Natural killer cell (primary cell): ENCODE data around the gene PPP1R36. TPM values are rescaled to one million over a fixed set of nuclear protein-coding genes. Genes with fewer than 3 reads are reported as not detected.

Experiments
- ATAC-seq, 3 donors: fragments of 150-1000 bp in 2 of 3; fragments of 200-7000 bp in 1 of 3; cut with Tn5 transposase; 1 replicate in 1 of 3; 2 replicates in 2 of 3; pipeline ENCODE4 v1.10.0; 2021; ENCODE audit warnings: mild to moderate bottlenecking in 2 of 3, moderate library complexity in 2 of 3
- DNase-seq, 2 donors: peaks; one replicate each; pipeline versions ENCODE4 v3.0.0 to v3.0.0-alpha.2; 2013 to 2021; ENCODE audit warnings: mixed read lengths in 1 of 2
- H3K27ac ChIP-seq: one replicate; pipeline ENCODE4 v1.5.1; 2013; ENCODE audit warnings: mild to moderate bottlenecking, low read length
- H3K27me3 ChIP-seq: one replicate; pipeline ENCODE4 v1.6.1; 2013; ENCODE audit warnings: low read length; ENCODE audit not compliant: control insufficient read depth, insufficient read depth
- H3K36me3 ChIP-seq: one replicate; pipeline ENCODE4 v1.6.1; 2013; ENCODE audit warnings: low read length; ENCODE audit not compliant: control insufficient read depth, insufficient read depth
- H3K4me1 ChIP-seq: one replicate; pipeline ENCODE4 v1.6.1; 2013; ENCODE audit warnings: low read length; ENCODE audit not compliant: control insufficient read depth, insufficient read depth
- H3K4me3 ChIP-seq: one replicate; pipeline ENCODE4 v1.5.1; 2013; ENCODE audit warnings: low read length
- H3K9me3 ChIP-seq: one replicate; pipeline ENCODE4 v1.6.1; 2013; ENCODE audit warnings: low read length; ENCODE audit not compliant: control insufficient read depth, insufficient read depth
- H3K27ac Mint-ChIP-seq, 2 donors: one replicate each; pipeline ENCODE4 v1.8.0; 2022; ENCODE audit warnings: mild to moderate bottlenecking in 2 of 2, mixed read lengths in 2 of 2, moderate library complexity in 1 of 2
- H3K27me3 Mint-ChIP-seq, 2 donors: one replicate each; pipeline ENCODE4 v1.8.0; 2022; ENCODE audit warnings: low read depth in 2 of 2, mixed read lengths in 2 of 2
- H3K36me3 Mint-ChIP-seq: one replicate; pipeline ENCODE4 v1.8.0; 2022; ENCODE audit warnings: mixed read lengths
- H3K4me1 Mint-ChIP-seq, 2 donors: one replicate each; pipeline ENCODE4 v1.8.0; 2022; ENCODE audit warnings: mixed read lengths in 2 of 2
- H3K4me3 Mint-ChIP-seq: one replicate; pipeline ENCODE4 v1.8.0; 2022; ENCODE audit warnings: mild to moderate bottlenecking, moderate library complexity, mixed read lengths
- H3K9me3 Mint-ChIP-seq, 2 donors: one replicate each; pipeline ENCODE4 v1.8.0; 2022; ENCODE audit warnings: mixed read lengths in 2 of 2
- WGBS: methylation state at CpG from one replicate; pipeline ENCODE4 v1.1.7; 2013; ENCODE audit warnings: missing lambda C conversion rate; ENCODE audit not compliant: insufficient coverage; 5-methylcytosine and 5-hydroxymethylcytosine counted together
- intact Hi-C: fragments of 100-400 bp; cut with micrococcal nuclease; formaldehyde crosslinking; loops from one replicate; pipeline ENCODE4 v1.14.2; 2022
- total RNA-seq, 4 donors: library from RNA; stranded (reverse); fragments of 120-200 nt in 1 of 4; gene quantifications; one replicate each; pipeline versions ENCODE4 v1.2.3 to v1.2.4, GENCODE V29; 2013 to 2022
- TF ChIP-seq, protein P1 (sequence below): fragments of 200-600 bp; IDR thresholded peaks from one replicate; pipeline ENCODE4 v1.8.0; 2022; ENCODE audit warnings: antibody characterized with exemption

The PPP1R36 gene
- total RNA-seq, 3 donors from 2014 or later (not counting 1 experiment from before 2014, with no cell fraction given) = 0.60 to 1.2 (median 1.0) TPM

DNA sequence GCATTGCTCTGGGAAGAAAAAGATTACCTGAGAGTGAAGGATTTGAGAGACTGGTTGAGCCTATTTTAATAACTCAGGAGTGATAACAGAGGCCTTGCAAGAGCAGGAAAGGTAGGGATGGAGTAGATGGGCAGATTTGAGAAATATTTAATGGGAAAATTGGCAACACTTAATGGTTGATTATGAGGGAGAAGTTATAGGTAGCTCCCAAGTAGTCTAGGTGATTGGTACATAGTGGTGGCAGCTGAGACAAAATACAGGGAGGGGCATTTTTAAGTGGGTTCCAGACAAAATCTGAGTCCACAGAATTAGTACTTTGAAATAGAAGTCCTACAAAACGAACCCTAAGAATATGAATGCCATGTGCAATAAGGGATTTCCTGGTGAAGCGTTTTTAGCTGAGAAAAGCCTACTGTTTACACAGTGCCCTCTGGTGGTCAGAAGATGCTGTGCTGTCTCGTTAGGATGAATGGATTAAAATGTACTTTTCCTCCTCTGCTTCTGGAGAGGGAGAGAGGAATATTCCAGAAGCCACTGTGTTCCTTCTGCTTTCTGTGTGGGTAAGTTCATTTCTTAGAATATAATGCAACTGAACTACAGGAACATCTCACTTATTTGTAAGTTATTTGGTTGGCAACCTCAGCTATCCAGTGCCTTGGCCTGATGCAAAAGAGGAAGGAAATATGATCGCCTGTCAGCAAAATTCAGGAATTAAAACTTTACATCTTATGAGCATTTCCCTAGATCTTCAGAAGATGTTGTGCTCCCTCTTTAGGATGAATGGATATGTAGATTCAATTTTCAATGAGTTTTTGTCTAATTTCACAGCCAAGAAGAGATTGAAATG is 38.7 kb upstream of the PPP1R36 start:
- Histone ChIP-seq H3K36me3 (no peaks in the 10 kb centered on the region), H3K9me3 (no peaks in the 10 kb centered on the region), H3K4me1 (peaks cover 22% of the 10 kb centered on the region), H3K27ac (peak overlapping the region; percentile 39), H3K4me3 (no peak overlapping the region), H3K27me3 (no peaks in the 10 kb centered on the region)
- H3K4me3 Mint-ChIP-seq = no peak overlapping the region
- intact Hi-C loops = loop anchor here (1.0 kb wide), 1 partner anchor 81 kb away; no protein-coding TSS in a partner anchor
- TF ChIP-seq, protein P1, sequence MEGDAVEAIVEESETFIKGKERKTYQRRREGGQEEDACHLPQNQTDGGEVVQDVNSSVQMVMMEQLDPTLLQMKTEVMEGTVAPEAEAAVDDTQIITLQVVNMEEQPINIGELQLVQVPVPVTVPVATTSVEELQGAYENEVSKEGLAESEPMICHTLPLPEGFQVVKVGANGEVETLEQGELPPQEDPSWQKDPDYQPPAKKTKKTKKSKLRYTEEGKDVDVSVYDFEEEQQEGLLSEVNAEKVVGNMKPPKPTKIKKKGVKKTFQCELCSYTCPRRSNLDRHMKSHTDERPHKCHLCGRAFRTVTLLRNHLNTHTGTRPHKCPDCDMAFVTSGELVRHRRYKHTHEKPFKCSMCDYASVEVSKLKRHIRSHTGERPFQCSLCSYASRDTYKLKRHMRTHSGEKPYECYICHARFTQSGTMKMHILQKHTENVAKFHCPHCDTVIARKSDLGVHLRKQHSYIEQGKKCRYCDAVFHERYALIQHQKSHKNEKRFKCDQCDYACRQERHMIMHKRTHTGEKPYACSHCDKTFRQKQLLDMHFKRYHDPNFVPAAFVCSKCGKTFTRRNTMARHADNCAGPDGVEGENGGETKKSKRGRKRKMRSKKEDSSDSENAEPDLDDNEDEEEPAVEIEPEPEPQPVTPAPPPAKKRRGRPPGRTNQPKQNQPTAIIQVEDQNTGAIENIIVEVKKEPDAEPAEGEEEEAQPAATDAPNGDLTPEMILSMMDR = peak; percentile 91
- peaks cover 82 to 86% of the 10 kb centered on the region in 2 donors for H3K4me1 Mint-ChIP-seq
- no peaks in the 10 kb centered on the region for H3K27me3 Mint-ChIP-seq
- WGBS = 0% methylated on average over 3 of the region's 4 CpGs
- no peaks in the 10 kb centered on the region for H3K36me3 Mint-ChIP-seq
- ATAC-seq (peak; percentile 73 to 85 (median 78)), DNase-seq (peak; percentile 49 to 90)
- no peaks in the 10 kb centered on the region for H3K9me3 Mint-ChIP-seq
- H3K27ac Mint-ChIP-seq = peak overlapping the region; percentile 15 to 73

DNA sequence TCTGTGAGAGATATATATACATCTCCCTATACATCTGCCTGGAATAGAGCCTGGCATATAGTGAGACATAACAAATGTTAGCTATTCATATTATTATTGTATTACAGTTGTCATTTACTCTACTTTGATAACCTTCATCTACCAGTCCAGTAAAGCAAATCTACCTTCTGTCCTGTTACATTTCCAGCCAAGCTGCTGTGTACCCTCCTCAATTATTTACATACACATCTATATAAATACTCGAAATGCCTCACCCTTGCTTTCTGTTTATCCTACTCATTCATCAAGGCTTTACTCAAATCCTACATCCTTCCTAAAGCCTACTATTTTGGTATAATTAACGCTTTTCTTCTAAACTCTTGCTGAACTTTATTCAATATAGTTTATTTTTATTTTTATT is 36.5 kb upstream of the PPP1R36 start:
- Histone ChIP-seq H3K27me3 (no peaks in the 10 kb centered on the region), H3K36me3 (no peaks in the 10 kb centered on the region), H3K4me3 (no peak overlapping the region), H3K9me3 (no peaks in the 10 kb centered on the region), H3K27ac (no peak overlapping the region), H3K4me1 (peaks cover 8% of the 10 kb centered on the region)
- Mint-ChIP-seq H3K4me3 (no peak overlapping the region), H3K27me3 (no peaks in the 10 kb centered on the region), H3K9me3 (no peaks in the 10 kb centered on the region), H3K4me1 (peaks cover 75 to 83% of the 10 kb centered on the region in 2 donors), H3K36me3 (no peaks in the 10 kb centered on the region), H3K27ac (no peak overlapping the region)
- DNase-seq (no peak), ATAC-seq (no peak)
- TF ChIP-seq, protein P1 = no peak
- intact Hi-C loops = no loop called here
- 100% methylated on average over 1 of the region's 2 CpGs for WGBS

DNA sequence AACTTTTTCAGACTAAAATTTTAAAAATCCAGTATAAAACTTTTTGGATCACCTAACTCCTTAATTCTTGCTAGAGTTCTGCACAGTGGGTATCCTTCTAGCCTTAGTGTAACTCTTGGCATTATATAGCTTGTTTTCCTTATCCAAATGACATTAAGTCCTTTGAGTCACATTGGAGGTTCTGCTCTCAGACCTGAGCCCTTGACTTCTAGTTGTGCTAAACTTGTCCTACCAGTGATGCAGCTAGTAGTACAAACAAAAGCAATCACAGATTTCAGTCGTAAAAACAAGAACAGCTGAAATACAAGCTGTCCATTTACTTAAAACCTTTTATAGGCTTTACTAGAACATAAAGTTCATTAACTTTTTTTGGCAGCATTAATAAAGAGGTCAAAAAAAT is 34.7 kb upstream of the PPP1R36 start:
- H3K9me3 Mint-ChIP-seq = no peaks in the 10 kb centered on the region
- peak overlapping the region in 1 of 2 donors; percentile 81 for H3K27ac Mint-ChIP-seq
- TF ChIP-seq, protein P1 = no peak
- no peak overlapping the region for H3K27ac ChIP-seq
- H3K36me3 Mint-ChIP-seq = no peaks in the 10 kb centered on the region
- no peak for ATAC-seq
- DNase-seq = no peak
- H3K4me3 Mint-ChIP-seq = no peak overlapping the region
- WGBS = 78% methylated on average over 1 of the region's 1 CpG
- H3K4me3 ChIP-seq = no peak overlapping the region
- H3K27me3 Mint-ChIP-seq = no peaks in the 10 kb centered on the region
- no peaks in the 10 kb centered on the region for H3K36me3 ChIP-seq
- H3K4me1 ChIP-seq = peaks cover 5% of the 10 kb centered on the region
- intact Hi-C loops = no loop called here
- no peaks in the 10 kb centered on the region for H3K27me3 ChIP-seq
- no peaks in the 10 kb centered on the region for H3K9me3 ChIP-seq
- peaks cover 69 to 70% of the 10 kb centered on the region in 2 donors for H3K4me1 Mint-ChIP-seq
